Endothelial cell of umbilical vein (primary cell): ENCODE measurements around the gene ZNRD2. TPM values are rescaled to one million over a fixed set of nuclear protein-coding genes. Genes with fewer than 3 reads are reported as not detected.

Experiments used
- BruUV-seq: library from RNA; stranded (reverse); fragments of 400-500 nt; replicated peaks from 2 replicates; lab custom pipeline; 2021; lab: Mats Ljungman, UMichigan
- CTCF ChIA-PET: fragments of 300-600, 350-600 bp; sonication (Branson Sonifier 250); formaldehyde crosslinking; loops from one replicate; lab custom pipeline; 2021; ENCODE audit warnings: antibody characterized with exemption, inconsistent platforms; lab: Charles Lee
- POLR2A ChIA-PET: fragments of 300-600, 350-600 bp; sonication (Branson Sonifier 250); formaldehyde crosslinking; loops from one replicate; lab custom pipeline; 2021; ENCODE audit warnings: antibody characterized with exemption, inconsistent platforms; lab: Charles Lee
- DNase-seq: peaks from one replicate; pipeline ENCODE4 v3.0.0-alpha.2; 2011; ENCODE audit warnings: low read depth, low spot score
- FAIRE-seq: peaks from 2 replicates; lab custom pipeline; 2011; peaks lifted over from hg19 to GRCh38; lab: Jason Lieb, UNC
- H2AFZ ChIP-seq: 2 replicates; pipeline ENCODE4 v1.6.0; 2012; ENCODE audit warnings: low read depth, low read length, control low read depth, inconsistent platforms
- H3K27ac ChIP-seq: 2 replicates; pipeline ENCODE4 v1.5.1; 2011; ENCODE audit warnings: low read depth, mild to moderate bottlenecking, control low read depth, low read length, moderate library complexity; ENCODE audit not compliant: insufficient read depth
- H3K27me3 ChIP-seq, 2 experiments: 2 replicates each; pipeline versions ENCODE4 v1.6.0 to v1.6.1; 2011; ENCODE audit warnings: low read length in 2 of 2, mixed read lengths in 1 of 2; ENCODE audit not compliant: control insufficient read depth in 2 of 2, insufficient read depth in 2 of 2
- H3K36me3 ChIP-seq, 2 experiments: 2 replicates in 1 of 2; 3 replicates in 1 of 2; pipeline ENCODE4 v1.5.1; 2011; ENCODE audit warnings: low read length in 2 of 2, mild to moderate bottlenecking in 1 of 2, moderate library complexity in 1 of 2; ENCODE audit not compliant: control insufficient read depth in 2 of 2, insufficient read depth in 2 of 2; ENCODE audit errors: extremely low read depth in 1 of 2
- H3K4me1 ChIP-seq: 3 replicates; pipeline ENCODE4 v1.5.1; 2011; ENCODE audit warnings: mild to moderate bottlenecking, low read length; ENCODE audit not compliant: control insufficient read depth, insufficient read depth; ENCODE audit errors: extremely low read depth
- H3K4me2 ChIP-seq: 2 replicates; pipeline ENCODE4 v1.6.1; 2011; ENCODE audit warnings: low read length, control low read depth, mixed read lengths; ENCODE audit not compliant: insufficient read depth
- H3K4me3 ChIP-seq, 3 experiments: fragments of 200-600 bp in 1 of 3; sonication (generic), shearing (Covaris generic) in 1 of 3; replicated peaks in 1 of 3; 2 replicates each; pipeline ENCODE4 v1.5.1; 2011 to 2016; ENCODE audit warnings: control low read depth in 3 of 3, low read length in 3 of 3, mild to moderate bottlenecking in 2 of 3, inconsistent platforms in 1 of 3, low read depth in 1 of 3, moderate library complexity in 1 of 3; ENCODE audit not compliant: insufficient read depth in 1 of 3
- H3K79me2 ChIP-seq: 2 replicates; pipeline ENCODE4 v1.6.0; 2012; ENCODE audit warnings: low read length, inconsistent platforms; ENCODE audit not compliant: control insufficient read depth, insufficient read depth
- H3K9ac ChIP-seq: replicated peaks from 2 replicates; pipeline ENCODE3; 2011; ENCODE audit warnings: low read length, control low read depth; ENCODE audit not compliant: insufficient read depth; ENCODE audit errors: extremely low read depth
- H3K9me1 ChIP-seq: replicated peaks from 3 replicates; pipeline ENCODE4 v1.6.0; 2011; ENCODE audit warnings: mild to moderate bottlenecking, low read length; ENCODE audit not compliant: control insufficient read depth, insufficient read depth; ENCODE audit errors: extremely low read depth
- H3K9me3 ChIP-seq: replicated peaks from 2 replicates; pipeline ENCODE4 v1.5.1; 2012; ENCODE audit warnings: low read length, inconsistent platforms; ENCODE audit not compliant: control insufficient read depth, insufficient read depth
- H4K20me1 ChIP-seq: replicated peaks from 2 replicates; pipeline ENCODE3; 2011; ENCODE audit warnings: mild to moderate bottlenecking, low read length; ENCODE audit not compliant: control insufficient read depth, insufficient read depth; ENCODE audit errors: extremely low read depth
- JUN ChIP-seq: IDR thresholded peaks from 2 replicates; pipeline ENCODE4 v1.6.1; 2011; ENCODE audit warnings: borderline replicate concordance, low read depth; ENCODE audit not compliant: insufficient read length, insufficient read depth
- MYC ChIP-seq: IDR thresholded peaks from one replicate; pipeline ENCODE4 v1.6.1; 2011; ENCODE audit warnings: mild to moderate bottlenecking, low read depth, low read length
- POLR2AphosphoS5 ChIP-seq: IDR thresholded peaks from 2 replicates; pipeline ENCODE4 v1.6.1; 2012; ENCODE audit warnings: low read depth, mild to moderate bottlenecking, control low read depth, low read length, moderate library complexity; ENCODE audit not compliant: insufficient read depth
- dilution Hi-C: fragments of 300-500 bp; cut with MboI; formaldehyde crosslinking; loops from one replicate; pipeline ENCODE4 v1.15.0; 2019; ENCODE audit warnings: low sequenced_read_pairs; ENCODE audit not compliant: extremely low pct_ligation_motif_present
- intact Hi-C: fragments of 100-400 bp; cut with micrococcal nuclease; formaldehyde crosslinking; loops from one replicate; pipeline ENCODE4 v1.10.0; 2022
- polyA plus RNA-seq, 4 experiments: library from polyadenylated mRNA; depleted of rRNA in 3 of 4; stranded (reverse) in 3 of 4; unstranded in 1 of 4; fragments of >200 nt; gene quantifications; 2 replicates each; pipeline versions ENCODE4 v1.2.1 to v1.2.3, GENCODE V29; 2011 to 2012; ENCODE audit warnings: missing spikeins in 1 of 4
- total RNA-seq: library from RNA; stranded (reverse); gene quantifications from 2 replicates; pipeline ENCODE4 v1.2.3, GENCODE V29; 2021
- TF ChIP-seq, protein P1 (sequence below), 2 donors: IDR thresholded peaks; 1 replicate in 1 of 2; 2 replicates in 1 of 2; pipeline ENCODE4 v1.5.1; 2011; ENCODE audit warnings: low read length in 2 of 2, mild to moderate bottlenecking in 2 of 2, moderate library complexity in 2 of 2, control low read depth in 1 of 2, inconsistent platforms in 1 of 2, low read depth in 1 of 2; ENCODE audit not compliant: insufficient read depth in 1 of 2; ENCODE audit errors: extremely low read depth in 1 of 2

The ZNRD2 gene
- total and polyA plus RNA-seq, 2 donors (not counting 3 experiments of a cell fraction or from before 2014, with no cell fraction given) = 40.8 to 96.7 TPM

- Histone ChIP-seq H3K4me2 (no peak overlapping the region), H3K9me1 (no peaks in the 10 kb centered on the region), H3K27ac (no peak overlapping the region), H3K9ac (no peak overlapping the region), H3K36me3 (peaks cover 8 to 14% of the 10 kb centered on the region in 2 experiments), H4K20me1 (no peaks in the 10 kb centered on the region), H3K79me2 (no peaks in the 10 kb centered on the region), H3K27me3 (no peaks in the 10 kb centered on the region), H3K4me3 (no peak overlapping the region), H3K4me1 (peaks cover 7% of the 10 kb centered on the region), H2AFZ (no peak overlapping the region), H3K9me3 (no peaks in the 10 kb centered on the region)
- dilution Hi-C loops = no loop called here
- no TSS peak for BruUV-seq
- ChIA-PET CTCF (interaction anchor here (0.6 to 12.2 kb wide), 19 partner anchors 9 to 226 kb away, joined by 3 to 206 read pairs (median 5); partner anchors contain the start of genes EHBP1L1, FAM89B, MAP3K11 and PCNX3), POLR2A (interaction anchor here (0.5 to 1.3 kb wide), 2 partner anchors 17 to 224 kb away, joined by 3 read pairs; no protein-coding TSS in a partner anchor)
- TF ChIP-seq, protein P1, sequence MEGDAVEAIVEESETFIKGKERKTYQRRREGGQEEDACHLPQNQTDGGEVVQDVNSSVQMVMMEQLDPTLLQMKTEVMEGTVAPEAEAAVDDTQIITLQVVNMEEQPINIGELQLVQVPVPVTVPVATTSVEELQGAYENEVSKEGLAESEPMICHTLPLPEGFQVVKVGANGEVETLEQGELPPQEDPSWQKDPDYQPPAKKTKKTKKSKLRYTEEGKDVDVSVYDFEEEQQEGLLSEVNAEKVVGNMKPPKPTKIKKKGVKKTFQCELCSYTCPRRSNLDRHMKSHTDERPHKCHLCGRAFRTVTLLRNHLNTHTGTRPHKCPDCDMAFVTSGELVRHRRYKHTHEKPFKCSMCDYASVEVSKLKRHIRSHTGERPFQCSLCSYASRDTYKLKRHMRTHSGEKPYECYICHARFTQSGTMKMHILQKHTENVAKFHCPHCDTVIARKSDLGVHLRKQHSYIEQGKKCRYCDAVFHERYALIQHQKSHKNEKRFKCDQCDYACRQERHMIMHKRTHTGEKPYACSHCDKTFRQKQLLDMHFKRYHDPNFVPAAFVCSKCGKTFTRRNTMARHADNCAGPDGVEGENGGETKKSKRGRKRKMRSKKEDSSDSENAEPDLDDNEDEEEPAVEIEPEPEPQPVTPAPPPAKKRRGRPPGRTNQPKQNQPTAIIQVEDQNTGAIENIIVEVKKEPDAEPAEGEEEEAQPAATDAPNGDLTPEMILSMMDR (IDR thresholded peaks at IDR 0.05; ENCODE audit: extremely low read depth in 1 of 2, insufficient read depth in 1 of 2, low read depth in 1 of 2, low read length in 2 of 2) = peak; percentile 61 to 76
- TF ChIP-seq MYC = no peak
- TF ChIP-seq JUN = no peak
- TF ChIP-seq POLR2AphosphoS5 = no peak
- intact Hi-C loops = loop anchor here (1.0 to 5.0 kb wide), 2 partner anchors 14 to 226 kb away; no protein-coding TSS in a partner anchor
- FAIRE-seq (peak; percentile 76), DNase-seq (peak; percentile 34)
Observed at GRCh38 chr11:65593518-65594414, 23.5 kb downstream of the ZNRD2 start.
